Measurements from ENCODE around the gene VPS13D.
"Not testable (repeated sequence)": the region's sequence is repeated elsewhere in the genome, so short reads cannot be mapped to it uniquely, and the experiment has no call there.

The VPS13D gene

DNA sequence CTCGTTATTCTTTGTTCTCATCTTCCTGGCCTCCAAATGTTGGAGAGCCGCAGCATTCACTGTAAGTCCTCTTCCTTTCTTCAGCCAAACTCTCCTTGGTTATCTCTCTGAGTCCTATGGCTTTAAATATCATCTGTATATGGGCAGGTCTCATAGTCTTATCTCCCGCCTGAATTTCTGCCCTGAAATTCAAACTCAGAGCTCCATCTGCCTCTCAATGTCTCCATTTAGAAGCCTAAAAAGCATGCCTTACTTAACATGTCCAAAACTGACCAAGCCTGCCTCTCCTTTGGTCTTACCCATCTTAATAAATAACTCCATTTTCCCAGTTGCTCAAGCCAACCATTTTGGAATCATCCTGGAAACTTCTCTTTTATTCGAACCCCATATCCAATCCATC is 307.5 kb downstream of the VPS13D start:
- FAIRE-seq (no peak), DNase-seq (ENCODE audit: low spot score) (no peak)

DNA sequence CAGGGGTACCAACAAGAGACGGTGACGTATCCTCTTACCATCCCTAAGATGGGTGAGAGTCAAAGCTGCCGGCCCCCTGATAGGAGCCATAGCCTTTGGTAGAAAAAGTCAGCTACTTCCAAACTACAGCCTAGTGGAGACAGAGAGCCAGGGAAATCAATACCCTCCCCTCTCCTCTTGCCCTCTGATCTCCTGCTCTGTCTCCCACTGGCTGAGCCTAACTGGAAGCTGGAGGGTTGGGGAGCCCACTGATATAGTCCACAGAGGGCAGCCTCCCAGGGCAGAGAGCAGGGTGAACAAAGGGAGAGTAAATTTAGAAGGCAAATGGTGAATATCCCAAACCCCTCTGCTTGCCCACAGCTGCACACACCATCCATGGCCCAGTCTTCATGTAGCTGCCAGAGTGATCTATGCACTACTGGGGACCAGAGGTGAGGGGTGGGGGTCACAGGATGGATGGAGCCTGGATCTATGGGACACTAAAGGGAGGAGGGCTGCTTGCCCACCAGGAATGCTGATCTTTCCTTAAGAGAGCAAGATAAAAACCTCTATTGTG is 308.2 kb downstream of the VPS13D start:
- no peak for FAIRE-seq
- DNase-seq (ENCODE audit: low spot score): no peak

DNA sequence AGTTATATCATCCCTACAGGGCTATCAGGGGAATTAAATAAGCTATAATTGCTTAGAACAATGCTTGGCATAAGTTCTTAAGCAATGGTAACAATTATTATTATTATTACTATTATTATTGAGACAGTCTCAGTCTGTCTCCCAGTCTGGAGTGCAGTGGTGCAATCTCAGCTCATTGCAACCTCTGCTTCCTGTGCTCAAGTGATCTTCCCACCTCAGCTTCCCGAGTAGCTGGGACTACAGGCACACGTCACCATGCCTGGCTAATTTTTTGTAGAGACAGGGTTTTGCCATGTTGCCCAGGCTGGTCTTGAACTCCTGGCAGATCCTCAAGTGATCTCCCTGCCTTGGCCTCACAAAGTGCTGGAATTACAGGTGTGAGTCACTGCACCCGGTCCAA is 308.7 kb downstream of the VPS13D start:
- DNase-seq (ENCODE audit: low spot score); FAIRE-seq: not testable (repeated sequence)

DNA sequence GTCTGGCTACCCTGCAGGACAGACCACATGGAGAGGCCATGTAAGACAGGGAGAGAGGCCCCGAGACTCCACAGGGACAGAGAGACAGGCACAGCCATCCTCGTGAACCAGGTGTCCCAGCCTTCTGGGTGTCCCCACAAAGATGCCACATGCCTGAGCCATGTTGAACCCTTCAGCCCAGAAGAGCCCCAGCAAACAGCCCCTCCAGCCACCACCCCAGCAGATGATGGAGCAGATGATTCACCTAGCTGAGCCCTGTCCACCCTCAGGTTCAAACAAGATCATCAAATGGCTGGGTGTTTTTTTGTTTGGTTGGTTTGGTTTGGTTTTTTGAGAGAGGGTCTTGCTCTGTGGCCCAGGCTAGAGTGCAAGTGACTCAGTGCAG is 309.5 kb downstream of the VPS13D start:
- FAIRE-seq: no peak
- no peak for DNase-seq (ENCODE audit: low spot score)

DNA sequence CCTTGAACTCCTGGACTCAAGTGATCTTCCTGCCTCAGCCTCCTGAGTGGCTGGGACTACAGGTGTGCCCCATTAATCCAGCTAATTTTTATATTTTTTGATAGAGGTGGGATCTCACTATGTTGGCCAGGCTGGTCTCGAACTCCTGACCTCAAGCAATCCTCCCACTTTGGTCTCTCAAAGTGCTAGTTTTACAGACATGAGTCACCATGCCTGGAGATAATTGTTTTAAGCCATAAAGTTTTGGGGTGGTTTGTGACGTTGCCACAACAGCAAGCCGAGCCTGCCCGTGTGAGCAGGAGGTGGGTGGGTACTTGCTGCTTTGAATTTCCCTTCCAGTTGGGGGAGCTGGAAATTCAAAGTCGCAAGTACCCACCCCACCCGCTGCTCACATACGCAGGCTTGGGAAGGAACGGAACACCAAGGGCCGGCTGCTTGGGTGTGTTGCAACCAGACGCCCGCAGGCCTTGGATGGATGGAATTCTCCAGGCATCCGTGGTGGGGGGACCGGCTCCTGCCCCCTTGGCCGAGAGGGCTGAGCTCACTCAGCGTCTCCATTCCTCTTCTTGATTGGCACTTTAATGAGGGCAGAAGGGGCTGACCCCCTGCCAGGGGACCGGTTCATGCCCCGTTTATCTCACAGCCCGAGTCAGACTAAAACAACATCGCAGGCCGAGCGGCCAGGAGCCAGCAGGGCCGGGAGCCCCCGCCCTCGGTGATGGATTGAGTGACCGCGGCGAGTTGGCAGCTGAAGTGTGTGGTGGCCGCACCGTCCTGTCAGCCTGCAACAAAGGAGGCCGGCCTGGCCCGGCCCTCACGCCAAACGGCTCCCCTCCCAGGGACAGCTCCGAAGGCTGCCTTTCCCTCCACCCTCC is 310.1 kb downstream of the VPS13D start:
- DNase-seq (ENCODE audit: low spot score) (peak; percentile 64), FAIRE-seq (no peak)

DNA sequence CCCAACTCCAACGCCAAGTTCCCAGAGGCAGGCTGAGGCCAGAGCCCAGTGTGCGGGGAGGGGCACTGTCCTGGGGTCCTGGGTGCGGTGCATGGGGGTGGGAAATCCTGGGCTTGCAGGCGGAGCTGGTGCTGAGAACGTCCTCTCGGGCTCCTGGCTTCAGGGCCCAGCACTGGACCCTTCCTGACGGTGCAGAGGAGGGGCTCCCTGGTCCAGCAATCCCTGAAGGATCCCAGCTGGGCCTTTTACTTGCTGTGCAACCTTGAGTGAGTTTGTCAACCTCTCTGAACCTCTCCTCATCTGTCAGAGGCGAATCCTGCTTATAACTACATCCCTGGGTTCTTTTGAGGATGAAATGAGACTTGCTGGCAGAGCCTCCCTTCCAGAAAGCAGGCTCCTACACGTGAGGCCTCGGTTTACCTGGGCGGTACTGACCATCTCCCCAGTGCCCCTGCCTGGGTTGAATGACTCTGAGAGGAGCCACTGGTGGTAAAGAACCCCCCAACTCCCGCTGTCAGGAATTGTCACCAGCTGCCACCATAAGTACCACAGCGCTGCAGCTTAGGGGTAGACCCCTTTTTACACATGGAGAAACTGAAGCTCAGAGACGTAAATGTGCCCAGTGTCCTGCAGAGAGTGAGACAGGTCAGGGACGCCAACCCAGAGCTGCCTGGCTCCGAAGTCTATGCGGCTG is 310.9 kb downstream of the VPS13D start:
- no peak for DNase-seq (ENCODE audit: low spot score)
- no peak for FAIRE-seq

DNA sequence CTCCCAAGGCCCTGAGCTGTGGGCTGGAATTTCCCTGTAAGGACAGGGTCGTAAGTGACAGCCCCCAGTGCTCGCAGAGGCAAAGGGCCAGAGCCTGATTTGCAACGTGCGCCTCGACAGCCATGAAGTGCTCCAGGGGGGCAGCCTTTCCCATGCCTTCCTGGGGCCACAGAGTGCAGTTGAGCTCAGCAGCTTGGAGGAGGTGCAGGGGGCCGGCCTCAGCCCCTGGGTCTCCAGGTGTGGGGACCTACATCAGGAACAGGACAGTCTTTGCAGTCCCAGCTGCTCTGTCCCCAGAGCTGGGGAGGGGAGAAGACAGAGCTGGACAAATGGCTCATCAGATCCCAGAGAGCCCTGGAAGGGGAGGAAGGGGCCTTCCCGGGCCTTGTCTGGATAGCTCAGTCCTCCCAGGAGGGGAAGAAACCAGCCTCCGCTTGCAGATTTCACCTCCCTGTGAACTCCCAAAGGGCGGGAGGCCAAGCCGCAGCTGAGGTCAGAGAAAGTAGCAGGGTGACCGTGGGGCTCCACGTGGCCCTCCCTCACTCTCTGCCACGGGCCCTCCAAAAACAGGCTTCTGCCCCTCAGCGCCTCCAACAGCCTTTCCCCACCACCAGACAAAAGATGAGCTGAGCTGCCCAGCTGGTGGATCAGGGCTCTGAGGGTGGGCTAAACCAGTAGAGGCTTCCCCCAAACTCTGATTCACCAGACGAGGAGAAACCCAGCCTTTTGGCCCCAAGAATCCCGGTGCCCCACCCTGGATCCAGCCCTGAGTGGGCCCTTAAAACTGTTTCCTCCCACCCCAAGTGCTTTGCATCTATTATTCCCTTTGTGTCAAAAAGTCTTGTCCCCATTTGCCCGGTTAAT is 311.7 kb downstream of the VPS13D start:
- FAIRE-seq: no peak
- peak; percentile 29 for DNase-seq (ENCODE audit: low spot score)

DNA sequence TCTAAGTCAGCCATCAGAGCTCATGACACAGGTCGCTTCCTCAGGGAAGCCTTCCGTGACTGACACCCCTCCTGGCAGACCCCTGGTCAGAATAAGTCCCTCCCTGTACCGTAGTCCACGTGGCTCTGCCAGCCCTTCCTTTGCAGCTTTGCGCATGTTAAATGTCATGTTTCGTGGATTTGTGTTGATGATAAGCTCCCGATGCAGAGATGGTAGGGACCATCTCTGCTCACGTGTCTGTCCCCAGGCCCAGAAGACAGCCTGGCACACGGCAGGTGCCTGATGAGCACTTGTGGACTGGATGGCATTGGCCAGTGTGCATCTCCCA is 312.3 kb downstream of the VPS13D start:
- DNase-seq (ENCODE audit: low spot score): no peak
- FAIRE-seq: no peak

DNA sequence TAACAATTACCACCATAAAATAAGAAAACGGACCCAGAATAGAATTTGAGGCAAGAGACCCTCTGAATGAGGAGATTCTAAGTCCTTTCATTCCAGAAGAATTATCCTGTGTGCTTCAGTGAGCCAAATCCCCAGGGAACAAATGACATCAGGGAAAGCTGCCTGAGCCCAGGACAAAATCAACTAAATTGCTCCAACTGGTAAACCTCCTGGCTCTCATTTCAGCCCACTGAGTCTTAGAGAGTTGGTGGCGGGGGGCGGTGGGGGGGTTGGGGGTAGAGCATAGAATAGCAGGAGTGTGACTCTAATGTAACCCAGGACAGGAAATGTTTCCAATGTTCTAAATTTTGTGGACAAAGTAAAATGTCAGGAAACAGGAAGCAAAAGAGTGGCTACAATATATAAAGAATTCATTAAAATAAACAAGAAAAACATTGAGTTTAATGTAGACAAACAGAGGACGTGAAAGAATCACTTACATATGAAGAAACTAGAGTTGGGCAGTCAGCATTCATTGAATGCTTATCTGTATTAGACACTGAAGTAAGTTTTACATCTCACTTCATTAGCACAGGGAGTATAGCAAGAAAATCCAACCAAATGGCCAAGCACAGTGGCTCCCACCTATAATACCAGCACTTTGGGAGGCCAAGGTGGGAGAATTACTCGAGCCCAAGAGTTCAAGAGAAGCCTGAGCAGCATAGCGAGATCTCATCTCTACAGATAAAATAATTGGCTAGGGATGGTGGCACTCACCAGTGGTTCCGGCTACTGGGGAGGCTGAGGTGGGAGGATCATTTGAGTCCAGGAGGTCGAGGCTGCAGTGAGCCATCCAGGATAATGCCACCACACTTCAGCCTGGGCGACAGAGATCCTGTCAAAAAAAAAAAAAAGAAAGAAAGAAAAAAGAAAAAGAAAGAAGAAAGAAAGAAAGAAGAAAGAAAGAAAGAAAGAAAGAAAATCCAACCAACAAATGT is 313.1 kb downstream of the VPS13D start:
- FAIRE-seq (no peak), DNase-seq (ENCODE audit: low spot score) (no peak)

DNA sequence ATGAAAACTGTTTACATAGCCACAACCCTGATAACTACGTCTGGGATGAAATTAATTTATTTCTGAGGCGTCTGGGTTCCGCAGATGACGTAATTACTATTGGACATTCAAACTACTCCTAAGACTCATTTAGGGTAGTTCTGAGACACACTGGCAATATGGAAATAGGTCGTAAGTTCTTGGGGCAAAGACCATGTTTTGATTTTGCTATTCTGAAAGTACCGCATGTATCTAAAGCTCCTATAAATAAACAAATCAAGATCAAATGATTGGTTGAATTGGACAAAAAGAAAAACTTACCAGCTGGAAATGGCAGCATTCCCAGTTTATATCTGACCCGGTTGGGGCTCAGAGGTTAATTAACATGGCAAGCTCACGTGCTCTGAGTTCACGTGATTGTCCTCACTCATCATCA is 313.9 kb downstream of the VPS13D start:
- FAIRE-seq (no peak), DNase-seq (ENCODE audit: low spot score) (no peak)

DNA sequence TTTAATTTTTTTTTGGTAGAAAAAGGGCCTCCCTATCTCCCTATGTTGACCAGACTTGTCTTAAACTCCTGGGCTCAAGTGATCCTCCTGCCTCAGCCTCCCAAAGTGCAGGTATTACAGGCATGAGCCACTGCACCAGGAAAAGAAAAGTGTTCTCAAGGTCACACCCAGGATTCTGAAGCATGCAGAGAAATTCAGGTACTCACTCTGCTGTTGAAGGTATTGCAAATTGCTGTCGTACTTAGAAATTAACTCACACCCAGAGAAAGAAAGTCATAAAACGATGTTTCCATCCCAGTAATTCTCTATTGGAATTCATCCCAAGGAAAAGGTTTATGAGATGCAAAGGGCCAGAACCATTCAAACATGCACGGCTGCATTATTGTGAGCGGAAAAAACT is 314.5 kb downstream of the VPS13D start:
- FAIRE-seq: no peak
- no peak for DNase-seq (ENCODE audit: low spot score)

DNA sequence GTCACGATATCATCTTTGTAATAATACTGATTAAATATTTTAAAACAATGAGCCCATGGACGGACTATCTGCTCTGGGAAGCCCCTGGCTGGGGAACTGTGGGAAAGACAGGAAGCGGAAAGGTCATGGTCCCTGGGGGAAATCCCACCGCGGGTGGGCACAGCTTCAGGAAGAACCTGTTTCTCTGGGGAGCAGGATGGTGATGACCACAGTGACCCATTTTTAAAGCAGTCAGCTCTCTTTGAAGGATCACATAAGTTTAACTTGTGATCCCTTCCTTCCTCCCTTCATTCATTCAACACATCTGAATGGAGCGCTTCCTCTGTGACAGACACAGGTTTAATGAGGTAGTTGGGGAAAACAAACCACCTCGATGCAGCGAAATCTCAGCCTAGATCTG is 315.2 kb downstream of the VPS13D start:
- FAIRE-seq: no peak
- DNase-seq (ENCODE audit: low spot score): no peak

DNA sequence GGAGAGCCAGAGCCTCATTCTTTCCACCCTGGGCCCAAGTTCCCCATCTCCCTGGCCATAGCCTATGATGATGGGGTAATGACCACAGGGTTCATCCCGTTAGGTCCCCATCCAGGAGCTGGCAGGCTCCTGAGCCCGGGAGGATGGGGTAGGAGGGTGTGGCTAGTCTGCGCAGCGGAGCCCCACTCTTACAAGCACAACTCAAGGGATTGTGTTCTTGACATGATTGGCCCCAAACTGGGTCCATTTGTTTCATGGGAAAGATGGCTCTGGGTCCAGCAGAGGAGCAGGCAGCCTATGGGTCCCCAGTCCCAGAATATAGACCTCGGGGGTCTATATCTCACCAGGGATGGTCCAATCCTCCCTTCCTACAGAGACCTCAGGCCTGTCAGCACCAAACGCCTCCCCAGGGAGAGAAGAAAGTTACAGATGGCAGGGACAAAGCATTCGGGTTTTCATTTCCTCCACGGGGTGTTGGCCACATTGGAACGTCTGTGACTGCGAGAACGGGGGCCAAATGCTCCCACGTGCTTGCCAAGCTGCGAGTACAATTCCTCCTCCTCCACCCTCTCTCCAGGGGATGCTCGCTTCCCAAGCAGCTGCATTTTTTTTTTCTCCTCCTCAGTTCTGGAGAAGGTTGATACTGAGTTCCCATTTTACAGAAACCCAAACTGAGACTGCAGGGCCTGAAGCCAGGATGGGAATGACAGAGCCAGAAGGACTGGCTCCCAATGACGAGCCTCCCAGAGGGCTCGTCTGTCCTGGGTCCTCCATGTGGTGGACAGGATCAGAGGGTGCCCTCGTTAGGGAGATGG is 317.1 kb downstream of the VPS13D start:
- FAIRE-seq: no peak
- DNase-seq (ENCODE audit: low spot score): no peak

DNA sequence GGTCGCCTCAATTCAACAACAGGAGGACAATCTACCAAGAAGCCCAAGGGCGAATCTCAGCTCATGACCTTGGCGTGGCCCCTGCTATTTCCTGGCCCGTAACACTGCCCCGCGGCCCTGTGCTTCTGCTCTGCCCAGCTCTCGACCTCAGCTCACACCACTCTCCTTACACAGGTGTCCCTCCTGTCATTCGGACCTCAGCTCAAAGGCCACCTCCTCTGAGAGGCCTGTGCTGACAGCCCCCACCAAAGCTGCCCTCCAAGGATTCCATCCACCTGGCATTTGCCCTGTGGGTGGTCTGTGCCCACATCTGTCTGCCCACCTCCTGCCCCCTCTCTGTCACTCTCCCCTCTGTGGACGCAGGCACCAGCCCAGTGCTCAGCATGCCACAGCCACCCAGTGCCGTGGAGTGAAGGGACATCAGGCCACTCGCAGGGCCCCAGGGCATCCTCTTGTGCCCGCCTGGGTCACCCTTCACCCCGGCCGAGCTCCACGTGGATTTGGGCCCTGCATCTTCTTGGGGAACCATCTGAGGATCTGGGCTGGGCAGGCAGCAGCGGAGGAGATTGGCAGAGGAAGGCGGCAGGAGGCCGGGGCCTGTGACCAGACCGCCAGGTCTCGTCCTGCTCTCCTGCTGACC is 317.9 kb downstream of the VPS13D start:
- DNase-seq (ENCODE audit: low spot score) (no peak), FAIRE-seq (no peak)

DNA sequence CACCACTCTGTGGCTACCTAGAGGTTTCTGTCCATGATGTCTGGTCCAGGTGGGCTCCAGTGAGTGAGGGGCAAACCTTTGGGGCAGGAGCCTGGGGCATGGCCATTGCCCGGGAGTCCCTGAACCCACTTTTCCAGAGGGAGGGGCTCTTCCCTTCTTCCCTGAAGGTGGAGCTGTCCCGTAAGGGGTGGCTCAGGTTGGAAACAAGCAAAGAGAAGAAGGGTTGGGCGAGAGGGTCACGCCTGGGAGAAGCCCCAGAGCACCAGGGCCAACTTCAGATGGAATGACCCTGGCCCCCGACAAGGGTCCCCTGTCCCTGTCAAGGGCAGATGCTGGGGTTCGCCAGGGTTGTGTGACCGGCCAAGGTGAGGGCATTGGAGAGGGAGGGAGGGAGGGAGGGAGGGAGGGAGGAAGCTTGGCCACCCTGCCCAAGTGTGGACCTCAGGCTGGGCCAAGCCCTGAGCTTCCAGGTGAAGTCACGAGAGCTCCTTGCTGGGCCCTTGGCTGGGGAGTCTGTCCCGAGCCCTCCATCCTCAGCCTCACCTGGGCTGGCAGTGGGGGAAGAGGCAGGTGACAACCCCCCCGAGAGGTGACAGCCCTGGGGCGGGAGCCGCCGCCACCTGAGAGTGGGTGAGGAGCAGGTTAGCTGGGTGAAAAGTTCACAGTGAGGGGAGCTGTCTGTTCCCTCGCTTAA is 318.6 kb downstream of the VPS13D start:
- no peak for FAIRE-seq

DNA sequence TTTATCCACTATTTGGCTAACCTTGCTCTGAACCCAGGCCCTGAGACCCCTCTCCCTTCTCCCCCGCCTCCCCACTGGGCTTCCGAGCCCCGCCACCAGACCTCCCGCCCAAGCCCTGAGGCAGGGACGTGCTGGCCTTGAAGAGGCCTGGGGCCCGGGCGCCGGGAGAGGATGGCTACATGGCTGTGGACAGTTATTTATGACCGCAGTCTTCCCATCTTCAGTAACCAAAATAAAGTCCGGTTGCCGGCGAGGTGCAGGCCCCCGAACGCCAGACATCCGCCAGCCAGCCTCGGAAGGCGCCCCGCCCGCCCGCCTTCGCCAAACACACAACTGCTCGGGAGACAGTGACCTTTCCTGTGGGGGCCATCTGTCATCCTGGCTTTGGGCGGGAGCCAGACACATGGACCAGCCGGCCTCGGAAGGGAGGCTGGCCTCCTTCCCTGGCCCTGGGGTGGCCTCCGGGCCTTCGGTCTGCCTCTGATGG is 319.2 kb downstream of the VPS13D start:
- no peak for FAIRE-seq
- no peak for DNase-seq (ENCODE audit: low spot score)

More for the DNA sequence above, 318.6 kb downstream of the VPS13D start:
- no peak for DNase-seq (ENCODE audit: low spot score)

DNA sequence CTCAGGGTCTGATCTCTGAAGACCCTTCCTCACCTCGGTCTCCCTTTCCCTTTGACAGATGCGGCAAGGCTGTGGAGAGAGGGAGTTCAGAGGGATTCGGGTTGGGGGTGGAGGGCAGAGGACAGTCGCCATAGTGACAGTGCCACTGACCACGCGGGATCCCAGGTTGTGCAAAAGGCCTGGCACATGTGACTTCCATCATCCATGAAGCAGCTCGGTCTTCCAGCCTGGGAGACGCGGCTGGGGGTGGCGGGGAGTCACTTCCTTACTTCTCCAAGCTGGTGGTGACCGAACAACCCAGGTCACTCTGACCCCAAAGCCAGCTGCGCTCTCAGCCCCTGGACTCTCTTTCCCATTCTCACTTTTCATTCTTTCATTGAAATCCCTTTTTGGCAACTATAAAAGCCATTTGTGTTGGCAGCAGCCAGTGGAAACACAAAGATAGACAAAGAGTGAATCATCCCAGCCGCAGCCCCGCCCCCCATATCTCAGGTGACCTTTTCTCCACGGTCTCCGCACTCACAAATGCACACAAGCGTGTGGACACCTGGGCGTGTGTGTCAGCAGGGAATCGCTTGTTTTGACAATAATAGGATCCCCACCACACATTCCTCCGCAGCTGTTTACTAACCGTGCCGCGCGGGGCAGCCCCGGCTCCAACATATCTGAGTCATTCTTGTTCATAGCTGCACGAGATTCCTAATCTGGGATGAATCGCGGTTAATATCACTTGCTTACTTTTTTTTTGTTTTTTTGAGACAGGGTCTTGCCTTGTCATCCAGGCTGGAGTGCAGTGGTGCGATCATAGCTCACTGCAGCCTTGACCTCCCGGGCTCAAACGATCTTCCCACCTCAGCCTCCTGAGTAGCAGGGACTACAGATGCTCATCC is 319.9 kb downstream of the VPS13D start:
- peak; percentile 95 for DNase-seq (ENCODE audit: low spot score)
- peak; percentile 91 for FAIRE-seq

Measured in RCC 7860 (cell line).